Right cardiac atrium (tissue), 5 donors: ENCODE results near the gene AMER1. TPM values are rescaled to one million over a fixed set of nuclear protein-coding genes. Genes with fewer than 3 reads are reported as not detected.

Experiments
- ATAC-seq, 2 donors: fragments of 200-7000 bp; cut with Tn5 transposase; one replicate each; pipeline versions ENCODE4 v1.8.0 to v1.9.1; 2020; ENCODE audit warnings: moderate library complexity in 2 of 2, mild to moderate bottlenecking in 1 of 2
- DNase-seq, 3 donors: peaks; one replicate each; pipeline ENCODE4 v3.0.0-alpha.2; 2020
- H3K27ac ChIP-seq: one replicate; pipeline ENCODE4 v1.5.1; 2013; ENCODE audit warnings: mild to moderate bottlenecking, low read length, control low read depth, moderate library complexity
- H3K27me3 ChIP-seq: one replicate; pipeline ENCODE4 v1.6.1; 2013; ENCODE audit not compliant: control insufficient read depth, insufficient read depth
- H3K4me1 ChIP-seq: one replicate; pipeline ENCODE4 v1.6.1; 2013; ENCODE audit warnings: low read length; ENCODE audit not compliant: control insufficient read depth, insufficient read depth
- H3K4me3 ChIP-seq: one replicate; pipeline ENCODE4 v1.5.1; 2013; ENCODE audit warnings: low read length, control low read depth
- H3K9me3 ChIP-seq: one replicate; pipeline ENCODE4 v1.6.1; 2013; ENCODE audit warnings: low read length; ENCODE audit not compliant: control insufficient read depth
- WGBS: extraction: QIAGEN DNeasy Blood & Tissue Kit; methylation state at CpG from one replicate; pipeline ENCODE4 v1.1.7; 2013; 5-methylcytosine and 5-hydroxymethylcytosine counted together
- intact Hi-C, 4 donors: fragments of 100-400 bp; cut with DNase I; formaldehyde crosslinking; loops; one replicate each; pipeline versions ENCODE4 v1.11.0 to v1.14.0; 2022 to 2023
- polyA plus RNA-seq: library from polyadenylated mRNA; stranded (reverse); fragments of 200-250 nt; gene quantifications from one replicate; pipeline ENCODE4 v1.2.3, GENCODE V29; 2013
- total RNA-seq, 4 donors: library from RNA; stranded (reverse); fragmentation: NEBNext Ultra II Directional; extraction: Animal tissue kit (Norgen Biotek cat#: 25700); gene quantifications; one replicate each; pipeline ENCODE4 v1.2.1, GENCODE V29; 2021
- donor health status: healthy with polysubstance abuse.
- donor health status: DM: no; HTN: yes; CAD: no.
- donor health status: DM: no; HTN: no; CAD: no.
- donor health status: DM: no; HTN: yes; CAD: no; lungs with severe emphysema.
- donor health status: DM: yes; HTN: yes; CAD: no.

AMER1 gene
- total and polyA plus RNA-seq, 5 donors = 2.4 to 7.5 (median 5.7) TPM

- Histone ChIP-seq H3K27me3 (no peaks in the 10 kb centered on the region), H3K9me3 (no peaks in the 10 kb centered on the region), H3K4me3 (no peak overlapping the region), H3K27ac (no peak overlapping the region), H3K4me1 (peaks cover 4% of the 10 kb centered on the region)
- DNase-seq (no peak), ATAC-seq (no peak)
- intact Hi-C loops = no loop called here
These were observed 7.5 kb downstream of the AMER1 start for GRCh38 chrX:64198036-64198435.

GRCh38 chrX:64196606-64197005 is 8.9 kb downstream of the AMER1 start:
- H3K27ac ChIP-seq = no peak overlapping the region
- intact Hi-C loops = no loop called here
- peaks cover 4% of the 10 kb centered on the region for H3K4me1 ChIP-seq
- ATAC-seq (no peak), DNase-seq (no peak)
- H3K4me3 ChIP-seq = no peak overlapping the region
- H3K9me3 ChIP-seq = no peaks in the 10 kb centered on the region
- 88% methylated on average over 3 of the region's 3 CpGs for WGBS
- H3K27me3 ChIP-seq = no peaks in the 10 kb centered on the region

GRCh38 chrX:64195862-64196261 is 9.6 kb downstream of the AMER1 start:
- H3K4me3 ChIP-seq = no peak overlapping the region
- H3K9me3 ChIP-seq = no peaks in the 10 kb centered on the region
- intact Hi-C loops = no loop called here
- ATAC-seq = no peak
- no peaks in the 10 kb centered on the region for H3K27me3 ChIP-seq
- peaks cover 4% of the 10 kb centered on the region for H3K4me1 ChIP-seq
- no peak overlapping the region for H3K27ac ChIP-seq
- 58% methylated on average over 1 of the region's 1 CpG for WGBS
- no peak for DNase-seq

GRCh38 chrX:64192673-64193072 is 12.8 kb downstream of the AMER1 start:
- Histone ChIP-seq H3K27ac (peak overlapping the region; percentile 37), H3K9me3 (no peaks in the 10 kb centered on the region), H3K4me3 (no peak overlapping the region), H3K4me1 (peaks cover 9% of the 10 kb centered on the region), H3K27me3 (no peaks in the 10 kb centered on the region)
- DNase-seq (peak; percentile 19 to 64 (median 60)), ATAC-seq (peak; percentile 65 to 88)
- intact Hi-C loops = no loop called here
- 72% methylated on average over 5 of the region's 5 CpGs for WGBS

GRCh38 chrX:64192040-64192439 is 13.5 kb downstream of the AMER1 start:
- no peak for ATAC-seq
- WGBS = 91% methylated on average over 3 of the region's 3 CpGs

GRCh38 chrX:64191281-64192010 is 14.1 kb downstream of the AMER1 start:
- Histone ChIP-seq H3K4me3 (no peak overlapping the region), H3K9me3 (no peaks in the 10 kb centered on the region), H3K4me1 (peaks cover 15% of the 10 kb centered on the region), H3K27ac (no peak overlapping the region), H3K27me3 (no peaks in the 10 kb centered on the region)
- DNase-seq = no peak
- WGBS = 98% methylated on average over 19 of the region's 19 CpGs
- ATAC-seq = no peak
- intact Hi-C loops = no loop called here

More at GRCh38 chrX:64192040-64192439, 13.5 kb downstream of the AMER1 start:
- H3K27ac ChIP-seq = peak overlapping the region; percentile 37
- no peaks in the 10 kb centered on the region for H3K9me3 ChIP-seq
- H3K4me3 ChIP-seq = no peak overlapping the region
- intact Hi-C loops = no loop called here
- peaks cover 13% of the 10 kb centered on the region for H3K4me1 ChIP-seq
- DNase-seq = no peak
- no peaks in the 10 kb centered on the region for H3K27me3 ChIP-seq

GRCh38 chrX:64190136-64190740 is 15.3 kb downstream of the AMER1 start:
- intact Hi-C loops = no loop called here
- DNase-seq (no peak), ATAC-seq (no peak)
- H3K4me1 ChIP-seq = peaks cover 16% of the 10 kb centered on the region
- 96% methylated on average over 10 of the region's 10 CpGs for WGBS
- H3K9me3 ChIP-seq = no peaks in the 10 kb centered on the region
- H3K27me3 ChIP-seq = no peaks in the 10 kb centered on the region
- H3K27ac ChIP-seq = no peak overlapping the region
- H3K4me3 ChIP-seq = no peak overlapping the region

GRCh38 chrX:64188901-64189300 is 16.6 kb downstream of the AMER1 start:
- intact Hi-C loops = no loop called here

GRCh38 chrX:64187762-64188150 is 17.8 kb downstream of the AMER1 start:
- ATAC-seq = no peak
- H3K27me3 ChIP-seq = no peaks in the 10 kb centered on the region
- H3K4me3 ChIP-seq = no peak overlapping the region
- H3K4me1 ChIP-seq = peaks cover 21% of the 10 kb centered on the region
- DNase-seq = no peak
- peak overlapping the region; percentile 64 for H3K27ac ChIP-seq
- H3K9me3 ChIP-seq = no peaks in the 10 kb centered on the region
- intact Hi-C loops = no loop called here

More at GRCh38 chrX:64188901-64189300, 16.6 kb downstream of the AMER1 start:
- Histone ChIP-seq H3K4me3 (no peak overlapping the region), H3K27me3 (no peaks in the 10 kb centered on the region), H3K4me1 (peaks cover 20% of the 10 kb centered on the region), H3K27ac (no peak overlapping the region), H3K9me3 (no peaks in the 10 kb centered on the region)
- 98% methylated on average over 3 of the region's 3 CpGs for WGBS
- ATAC-seq = no peak
- no peak for DNase-seq

- WGBS = 80% methylated on average over 1 of the region's 1 CpG
- H3K9me3 ChIP-seq = no peaks in the 10 kb centered on the region
- H3K27ac ChIP-seq = peak overlapping the region; percentile 64
- no peak overlapping the region for H3K4me3 ChIP-seq
- no peaks in the 10 kb centered on the region for H3K27me3 ChIP-seq
- intact Hi-C loops = no loop called here
- peak; percentile 23 to 68 (median 66) for DNase-seq
- ATAC-seq = peak; percentile 79 to 95
- H3K4me1 ChIP-seq = peaks cover 21% of the 10 kb centered on the region
These were observed 18.3 kb downstream of the AMER1 start for GRCh38 chrX:64186974-64187761.

- peaks cover 21% of the 10 kb centered on the region for H3K4me1 ChIP-seq
- DNase-seq = no peak
- 68% methylated on average over 2 of the region's 2 CpGs for WGBS
- no peaks in the 10 kb centered on the region for H3K9me3 ChIP-seq
- intact Hi-C loops = no loop called here
- no peaks in the 10 kb centered on the region for H3K27me3 ChIP-seq
- H3K4me3 ChIP-seq = no peak overlapping the region
- ATAC-seq = no peak
- H3K27ac ChIP-seq = no peak overlapping the region
These were observed 21.1 kb downstream of the AMER1 start for GRCh38 chrX:64184396-64184795.
